ENCODE results near the gene ZBED1. TPM values are rescaled to one million over a fixed set of nuclear protein-coding genes. Genes with fewer than 3 reads are reported as not detected.

Gene ZBED1
- total and polyA plus RNA-seq, 2 donors (not counting 3 experiments of a cell fraction or from before 2014, with no cell fraction given): 24.6 to 46.5 TPM

GRCh38 chrX:2487366-2487765, 13.4 kb downstream of the ZBED1 start:
- H3K9me3 ChIP-seq (replicated peaks; ENCODE audit: control insufficient read depth, insufficient read depth, low read length): no peaks in the 10 kb centered on the region
- peaks cover 2% of the 10 kb centered on the region for H4K20me1 ChIP-seq (replicated peaks; ENCODE audit: control insufficient read depth, extremely low read depth, insufficient read depth, low read length)
- dilution Hi-C loops (cut with MboI; ENCODE audit: extremely low pct_ligation_motif_present, low sequenced_read_pairs): no loop called here
- no peak overlapping the region for H3K4me2 ChIP-seq (ENCODE audit: insufficient read depth, low read length)
- intact Hi-C loops (cut with micrococcal nuclease): no loop called here
- H3K9ac ChIP-seq (replicated peaks; ENCODE audit: extremely low read depth, insufficient read depth, low read length): no peak overlapping the region
- H3K27ac ChIP-seq (ENCODE audit: insufficient read depth, low read depth, low read length): no peak overlapping the region
- no peak for FAIRE-seq
- no peak overlapping the region for H3K4me3 ChIP-seq (replicated peaks in 1 of 3; ENCODE audit: insufficient read depth in 1 of 3, low read depth in 1 of 3, low read length in 3 of 3)
- no peaks in the 10 kb centered on the region for H3K27me3 ChIP-seq (ENCODE audit: control insufficient read depth in 2 of 2, insufficient read depth in 2 of 2, low read length in 2 of 2)
- ChIA-PET POLR2A (no interaction called here), CTCF (no interaction called here)
- no peak for DNase-seq (ENCODE audit: low read depth, low spot score)
- peaks cover 17 to 32% of the 10 kb centered on the region in 2 experiments for H3K36me3 ChIP-seq (ENCODE audit: control insufficient read depth in 2 of 2, extremely low read depth in 1 of 2, insufficient read depth in 2 of 2, low read length in 2 of 2)
- no peaks in the 10 kb centered on the region for H3K4me1 ChIP-seq (ENCODE audit: control insufficient read depth, extremely low read depth, insufficient read depth, low read length)
- TF ChIP-seq GATA2 (IDR thresholded peaks at IDR 0.05; ENCODE audit: insufficient read depth, insufficient read length, low read depth, low read length) (no peak), FOS (IDR thresholded peaks at IDR 0.05; ENCODE audit: borderline replicate concordance, insufficient read depth, low read length) (no peak), MAX (IDR thresholded peaks at IDR 0.05; ENCODE audit: insufficient read depth, insufficient read length) (no peak), EZH2 (IDR thresholded peaks at IDR 0.05; ENCODE audit: borderline replicate concordance, low read depth, low read length, severe bottlenecking) (no peak), POLR2A (IDR thresholded peaks at IDR 0.05; ENCODE audit: low read depth, low read length) (no peak), MYC (IDR thresholded peaks at IDR 0.05; ENCODE audit: low read depth, low read length) (no peak), POLR2AphosphoS5 (IDR thresholded peaks at IDR 0.05; ENCODE audit: insufficient read depth, low read depth, low read length) (no peak), CTCF (IDR thresholded peaks at IDR 0.05; ENCODE audit: extremely low read depth in 1 of 2, insufficient read depth in 1 of 2, low read depth in 1 of 2, low read length in 2 of 2) (no peak), JUN (IDR thresholded peaks at IDR 0.05; ENCODE audit: borderline replicate concordance, insufficient read depth, insufficient read length, low read depth) (no peak)
- no peak overlapping the region for H2AFZ ChIP-seq (ENCODE audit: low read depth, low read length)
- no peaks in the 10 kb centered on the region for H3K9me1 ChIP-seq (replicated peaks; ENCODE audit: control insufficient read depth, extremely low read depth, insufficient read depth, low read length)
- no TSS peak for BruUV-seq (replicated peaks)
- H3K79me2 ChIP-seq (ENCODE audit: control insufficient read depth, insufficient read depth, low read length): peaks cover 21% of the 10 kb centered on the region

Measured in endothelial cell of umbilical vein (primary cell).